ENCODE measurements around the gene MYLK2.
A peak's percentile ranks its signal among the peaks of the same experiment; 100 is the strongest.

Gene MYLK2

DNA sequence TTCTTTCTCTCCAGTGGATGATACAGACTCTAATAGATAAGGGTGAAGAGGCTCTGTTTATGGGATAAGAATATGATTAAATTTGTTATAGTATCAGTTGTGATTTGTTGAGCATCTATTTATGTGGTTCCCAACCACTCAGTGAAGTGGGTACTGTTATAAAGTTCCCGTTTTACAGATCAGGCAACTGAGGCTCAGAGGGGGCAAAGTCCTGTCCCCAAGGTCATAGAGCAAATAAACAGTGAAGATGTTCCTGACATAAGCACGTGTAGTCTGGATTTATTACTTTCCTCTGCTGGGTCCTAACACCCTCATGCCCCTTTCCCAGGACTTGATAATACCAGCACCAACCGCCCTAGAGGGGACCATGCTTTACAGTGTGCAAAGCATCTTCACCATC is 47.1 kb downstream of the MYLK2 start:
- Histone ChIP-seq H3K27me3 (ENCODE audit: control insufficient read depth, insufficient read depth, low read length) (peaks cover 26% of the 10 kb centered on the region), H3K9ac (ENCODE audit: low read depth, low read length) (no peak overlapping the region), H3K4me3 (ENCODE audit: low read depth, low read length) (no peak overlapping the region), H3K27ac (ENCODE audit: low read depth, low read length) (no peak overlapping the region), H3K9me3 (ENCODE audit: control insufficient read depth, insufficient read depth, low read length) (no peaks in the 10 kb centered on the region), H3K4me1 (ENCODE audit: control insufficient read depth, insufficient read depth, low read length) (0 out of 2 replicates have a peak, but pooled peaks cover 5% of the 10 kb centered on the region), H3K36me3 (ENCODE audit: control insufficient read depth, insufficient read depth, low read length) (no peaks in the 10 kb centered on the region)

DNA sequence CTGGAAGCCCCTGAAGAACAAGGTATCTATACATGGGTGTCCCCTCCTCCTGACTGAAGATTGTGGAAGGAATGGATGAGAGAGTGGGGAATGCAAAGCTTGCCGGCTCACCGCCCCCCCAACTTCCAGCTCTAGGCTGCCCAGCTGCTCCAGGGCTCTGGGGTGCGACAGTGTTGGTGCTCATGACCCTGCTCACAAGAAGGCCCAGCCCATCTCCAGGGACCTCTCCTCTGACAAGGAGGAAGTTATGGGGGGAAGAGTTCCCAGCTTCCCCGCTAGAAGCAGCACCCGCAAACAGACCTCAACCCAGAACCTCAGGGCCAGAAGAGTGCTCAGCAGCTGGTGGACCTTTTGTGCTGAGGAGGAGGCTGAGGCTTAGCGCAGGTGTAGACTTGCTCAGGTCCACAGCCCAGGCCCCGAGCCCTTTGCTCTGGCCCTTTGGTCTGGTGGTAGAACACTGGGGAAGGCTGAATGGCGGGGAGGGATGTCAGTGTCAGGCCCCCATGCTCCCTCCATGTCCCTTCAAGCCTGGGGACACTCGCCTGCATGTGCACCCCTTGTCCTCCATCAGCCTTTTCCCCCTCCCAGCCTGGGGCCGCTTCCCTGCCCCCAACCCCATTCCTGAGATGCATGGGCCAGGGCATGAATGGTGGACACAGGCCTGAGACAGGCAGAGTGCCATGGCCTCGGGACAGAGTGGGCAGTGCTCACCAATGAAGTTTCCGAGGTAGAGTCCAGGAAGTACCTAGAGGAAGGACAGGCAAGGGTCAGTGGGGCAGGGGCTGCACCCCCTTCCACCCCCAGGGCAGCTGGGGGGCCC is 49.9 kb downstream of the MYLK2 start:
- Histone ChIP-seq H3K9ac (ENCODE audit: low read depth, low read length) (no peak overlapping the region), H3K4me3 (ENCODE audit: low read depth, low read length) (peak overlapping the region; percentile 85; the same call in 1 of the 2 replicates), H3K36me3 (ENCODE audit: control insufficient read depth, insufficient read depth, low read length) (no peaks in the 10 kb centered on the region), H3K27me3 (ENCODE audit: control insufficient read depth, insufficient read depth, low read length) (peaks cover 39% of the 10 kb centered on the region), H3K4me1 (ENCODE audit: control insufficient read depth, insufficient read depth, low read length) (no peaks in the 10 kb centered on the region), H3K27ac (ENCODE audit: low read depth, low read length) (no peak overlapping the region), H3K9me3 (ENCODE audit: control insufficient read depth, insufficient read depth, low read length) (no peaks in the 10 kb centered on the region)

DNA sequence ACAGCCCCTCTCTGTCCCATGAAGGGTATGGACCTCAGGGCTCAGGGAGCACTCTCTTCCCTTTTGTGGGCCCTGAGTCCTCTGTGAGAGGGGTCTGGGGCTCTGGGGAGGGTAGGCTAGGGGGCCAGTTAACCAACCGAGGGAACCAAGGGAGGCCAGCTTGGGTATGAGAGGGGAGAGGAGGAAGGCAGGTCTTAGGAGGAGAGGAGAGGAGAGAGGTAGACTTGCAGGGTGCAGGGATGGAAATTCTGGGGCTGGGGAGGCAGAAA is 50.5 kb downstream of the MYLK2 start:
- Histone ChIP-seq H3K36me3 (ENCODE audit: control insufficient read depth, insufficient read depth, low read length) (no peaks in the 10 kb centered on the region), H3K4me1 (ENCODE audit: control insufficient read depth, insufficient read depth, low read length) (no peaks in the 10 kb centered on the region), H3K9me3 (ENCODE audit: control insufficient read depth, insufficient read depth, low read length) (no peaks in the 10 kb centered on the region), H3K9ac (ENCODE audit: low read depth, low read length) (no peak overlapping the region; the same call in 1 of the 2 replicates), H3K27me3 (ENCODE audit: control insufficient read depth, insufficient read depth, low read length) (peaks cover 39% of the 10 kb centered on the region), H3K27ac (ENCODE audit: low read depth, low read length) (no peak overlapping the region), H3K4me3 (ENCODE audit: low read depth, low read length) (peak overlapping the region; percentile 85)

DNA sequence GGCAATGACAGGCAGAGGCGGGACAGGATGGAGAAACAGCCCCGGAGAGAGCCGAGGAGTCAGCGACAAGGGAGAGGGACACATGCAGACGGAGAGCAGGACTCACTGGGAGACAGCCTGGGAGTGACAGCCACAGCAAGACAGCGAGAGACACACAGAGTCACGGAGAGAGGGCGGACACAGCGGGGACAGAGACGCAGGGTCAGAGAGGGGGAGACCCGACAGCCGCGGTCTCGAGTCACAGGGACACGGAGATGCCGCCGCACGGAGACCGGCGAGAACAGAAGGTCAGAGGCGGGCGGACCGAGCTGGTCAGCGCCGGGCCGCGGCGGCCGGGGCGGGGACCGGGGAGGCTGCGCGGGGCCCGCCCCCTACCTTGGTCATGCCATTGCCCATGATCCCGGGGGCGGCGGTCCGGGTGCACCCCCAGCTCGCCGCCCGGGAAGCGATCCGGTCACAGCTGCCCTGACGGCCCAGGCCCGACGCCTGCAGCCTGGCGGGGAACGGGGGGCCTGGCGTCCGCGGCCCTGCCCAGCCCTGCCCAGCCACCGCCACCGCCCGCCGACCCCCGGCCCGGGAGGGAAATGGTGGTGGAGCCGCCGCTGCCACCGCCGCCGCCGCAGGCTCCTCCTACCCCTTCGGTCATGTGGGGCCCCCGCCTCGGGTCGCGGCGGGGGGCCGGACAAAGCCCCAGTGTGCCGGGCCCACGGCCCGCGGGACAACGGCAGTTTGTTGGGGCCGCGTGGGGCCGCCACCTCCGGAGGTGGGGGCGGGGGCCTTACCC is 51.0 kb downstream of the MYLK2 start, which contains the start of the genes DUSP15 and TTLL9:
Gene DUSP15, minus strand, starts transcription at position 586 of the 784 bp plus-strand sequence. Its CDS starts 190 bp downstream, at position 396.
Gene TTLL9, plus strand, starts transcription at position 693 of the 784 bp plus-strand sequence. CDS start 493 bp downstream, outside the sequence.
- H3K27ac ChIP-seq (ENCODE audit: low read depth, low read length): no peak within 1 kb of the TSS
- H3K4me3 ChIP-seq (ENCODE audit: low read depth, low read length): peak within 1 kb of the TSS; percentile 85
- no peaks in the 10 kb centered on the region for H3K9me3 ChIP-seq (ENCODE audit: control insufficient read depth, insufficient read depth, low read length)
- H3K36me3 ChIP-seq (ENCODE audit: control insufficient read depth, insufficient read depth, low read length): no peaks in the 10 kb centered on the region
- no peaks in the 10 kb centered on the region for H3K4me1 ChIP-seq (ENCODE audit: control insufficient read depth, insufficient read depth, low read length)
- no peak within 1 kb of the TSS; the same call in 1 of the 2 replicates for H3K9ac ChIP-seq (ENCODE audit: low read depth, low read length)
- H3K27me3 ChIP-seq (ENCODE audit: control insufficient read depth, insufficient read depth, low read length): peaks cover 39% of the 10 kb centered on the region

GRCh38 chr20:31870726-31871617 is 51.8 kb downstream of the MYLK2 start:
- H3K27me3 ChIP-seq (ENCODE audit: control insufficient read depth, insufficient read depth, low read length): peaks cover 39% of the 10 kb centered on the region
- peak overlapping the region; percentile 85 for H3K4me3 ChIP-seq (ENCODE audit: low read depth, low read length)
- H3K9ac ChIP-seq (ENCODE audit: low read depth, low read length): no peak overlapping the region
- no peaks in the 10 kb centered on the region for H3K9me3 ChIP-seq (ENCODE audit: control insufficient read depth, insufficient read depth, low read length)
- H3K36me3 ChIP-seq (ENCODE audit: control insufficient read depth, insufficient read depth, low read length): no peaks in the 10 kb centered on the region
- H3K27ac ChIP-seq (ENCODE audit: low read depth, low read length): no peak overlapping the region
- no peaks in the 10 kb centered on the region for H3K4me1 ChIP-seq (ENCODE audit: control insufficient read depth, insufficient read depth, low read length)

DNA sequence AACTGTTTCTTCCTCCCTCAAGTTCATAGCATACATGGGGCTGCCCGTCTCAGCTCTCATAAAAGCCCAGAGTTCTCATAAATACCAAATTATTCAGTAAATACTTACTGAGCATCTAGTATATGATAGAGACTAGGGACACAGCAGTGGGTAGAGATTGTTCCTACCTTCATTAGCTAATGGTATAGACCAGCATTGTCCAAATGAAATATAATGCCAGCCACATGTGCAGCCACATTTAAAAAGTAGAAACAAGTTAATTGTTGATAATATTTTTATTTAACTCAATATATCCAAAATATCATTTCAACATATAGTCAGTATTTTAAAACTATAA is 52.4 kb downstream of the MYLK2 start:
- H3K27ac ChIP-seq (ENCODE audit: low read depth, low read length): no peak overlapping the region
- no peaks in the 10 kb centered on the region for H3K9me3 ChIP-seq (ENCODE audit: control insufficient read depth, insufficient read depth, low read length)
- no peaks in the 10 kb centered on the region for H3K4me1 ChIP-seq (ENCODE audit: control insufficient read depth, insufficient read depth, low read length)
- no peak overlapping the region for H3K9ac ChIP-seq (ENCODE audit: low read depth, low read length)
- H3K4me3 ChIP-seq (ENCODE audit: low read depth, low read length): no peak overlapping the region
- no peaks in the 10 kb centered on the region for H3K36me3 ChIP-seq (ENCODE audit: control insufficient read depth, insufficient read depth, low read length)
- peaks cover 39% of the 10 kb centered on the region for H3K27me3 ChIP-seq (ENCODE audit: control insufficient read depth, insufficient read depth, low read length)

- Histone ChIP-seq H3K36me3 (ENCODE audit: control insufficient read depth, insufficient read depth, low read length) (no peaks in the 10 kb centered on the region), H3K27me3 (ENCODE audit: control insufficient read depth, insufficient read depth, low read length) (peaks cover 39% of the 10 kb centered on the region), H3K9ac (ENCODE audit: low read depth, low read length) (no peak overlapping the region), H3K4me1 (ENCODE audit: control insufficient read depth, insufficient read depth, low read length) (no peaks in the 10 kb centered on the region), H3K27ac (ENCODE audit: low read depth, low read length) (no peak overlapping the region), H3K4me3 (ENCODE audit: low read depth, low read length) (no peak overlapping the region), H3K9me3 (ENCODE audit: control insufficient read depth, insufficient read depth, low read length) (no peaks in the 10 kb centered on the region)
These were observed 53.2 kb downstream of the MYLK2 start for GRCh38 chr20:31872406-31872805.

DNA sequence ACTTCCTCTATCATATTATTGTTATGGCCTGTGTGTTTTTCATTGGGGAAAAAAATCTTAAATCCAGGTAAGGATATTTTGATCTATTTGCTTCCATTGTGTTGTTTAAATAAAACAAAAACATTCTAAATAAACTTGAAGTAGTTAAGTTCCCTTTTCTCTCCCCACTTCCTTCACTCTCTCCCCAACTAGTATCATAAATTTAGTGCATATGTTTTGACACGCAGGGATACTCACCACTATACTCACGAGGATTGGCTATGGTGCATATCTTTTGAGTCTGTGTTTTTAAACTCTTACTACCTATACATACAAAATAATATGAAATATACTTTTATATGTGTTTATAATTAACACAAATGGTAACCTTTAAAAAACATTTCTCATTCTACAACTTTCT is 56.5 kb downstream of the MYLK2 start:
- Histone ChIP-seq H3K4me1 (ENCODE audit: control insufficient read depth, insufficient read depth, low read length) (no peaks in the 10 kb centered on the region), H3K9ac (ENCODE audit: low read depth, low read length) (no peak overlapping the region), H3K36me3 (ENCODE audit: control insufficient read depth, insufficient read depth, low read length) (no peaks in the 10 kb centered on the region), H3K4me3 (ENCODE audit: low read depth, low read length) (no peak overlapping the region), H3K27ac (ENCODE audit: low read depth, low read length) (no peak overlapping the region), H3K9me3 (ENCODE audit: control insufficient read depth, insufficient read depth, low read length) (no peaks in the 10 kb centered on the region), H3K27me3 (ENCODE audit: control insufficient read depth, insufficient read depth, low read length) (peaks cover 18% of the 10 kb centered on the region)

- Histone ChIP-seq H3K36me3 (ENCODE audit: control insufficient read depth, insufficient read depth, low read length) (no peaks in the 10 kb centered on the region), H3K9me3 (ENCODE audit: control insufficient read depth, insufficient read depth, low read length) (no peaks in the 10 kb centered on the region), H3K4me3 (ENCODE audit: low read depth, low read length) (no peak overlapping the region), H3K4me1 (ENCODE audit: control insufficient read depth, insufficient read depth, low read length) (no peaks in the 10 kb centered on the region), H3K27ac (ENCODE audit: low read depth, low read length) (no peak overlapping the region), H3K27me3 (ENCODE audit: control insufficient read depth, insufficient read depth, low read length) (peaks cover 3% of the 10 kb centered on the region), H3K9ac (ENCODE audit: low read depth, low read length) (no peak overlapping the region)
These were observed 58.5 kb downstream of the MYLK2 start for GRCh38 chr20:31877684-31878083.

DNA sequence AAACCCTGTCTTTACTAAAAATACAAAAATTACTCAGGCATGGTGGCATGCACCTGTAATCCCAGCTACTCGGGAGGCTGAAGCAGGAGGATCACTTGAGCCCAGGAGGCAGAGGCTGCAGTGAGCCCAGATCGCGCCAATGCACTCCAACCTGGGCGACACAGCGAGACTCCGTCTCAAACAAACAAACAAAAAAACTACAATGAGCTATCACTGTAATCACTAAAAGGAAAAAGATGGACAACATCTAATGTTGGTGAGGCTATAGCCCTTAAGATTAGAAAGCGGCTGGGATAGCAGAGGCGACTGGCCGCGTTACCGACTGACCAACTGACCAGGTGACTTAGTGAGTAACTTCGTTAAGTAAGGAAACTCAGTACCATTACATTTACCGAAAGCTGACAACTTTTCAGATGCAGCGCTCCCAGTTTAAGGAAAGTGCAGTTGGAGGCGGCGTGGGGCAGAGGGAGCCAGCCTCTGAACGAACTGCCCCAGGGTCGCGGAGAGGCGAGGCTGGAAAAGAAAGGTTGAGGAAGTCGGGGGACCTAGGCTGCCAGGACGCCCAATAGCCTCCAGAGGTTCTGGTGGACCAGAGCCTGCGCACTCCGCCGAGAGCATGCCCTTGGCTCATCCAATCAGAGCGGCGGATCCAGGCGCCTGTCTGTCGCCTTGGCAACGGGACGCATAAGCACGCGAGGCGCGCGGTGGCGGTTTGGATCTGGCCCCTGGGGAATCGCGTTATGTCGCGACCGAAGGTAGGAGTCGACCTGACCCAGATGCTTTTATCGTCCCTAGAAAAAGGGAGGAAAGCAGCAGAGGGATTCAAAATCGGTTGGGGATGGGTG is 60.2 kb downstream of the MYLK2 start:
- peak overlapping the region; percentile 15; the same call in 1 of the 2 replicates for H3K9ac ChIP-seq (ENCODE audit: low read depth, low read length)
- no peaks in the 10 kb centered on the region for H3K4me1 ChIP-seq (ENCODE audit: control insufficient read depth, insufficient read depth, low read length)
- H3K9me3 ChIP-seq (ENCODE audit: control insufficient read depth, insufficient read depth, low read length): no peaks in the 10 kb centered on the region
- no peaks in the 10 kb centered on the region; the same call in 1 of the 2 replicates for H3K27me3 ChIP-seq (ENCODE audit: control insufficient read depth, insufficient read depth, low read length)
- H3K4me3 ChIP-seq (ENCODE audit: low read depth, low read length): peak overlapping the region; percentile 65
- peak overlapping the region; percentile 62 for H3K27ac ChIP-seq (ENCODE audit: low read depth, low read length)
- H3K36me3 ChIP-seq (ENCODE audit: control insufficient read depth, insufficient read depth, low read length): no peaks in the 10 kb centered on the region
